OCI-LY1 (cell line): Measurements from ENCODE around the gene RABEP1.

Experiments used
- H2AFZ ChIP-seq: fragments of 200-600 bp; sonication (generic), shearing (Covaris generic); 2 replicates; pipeline ENCODE4 v1.6.0; 2014; ENCODE audit warnings: antibody characterized with exemption, mild to moderate bottlenecking, low read length
- H3F3A ChIP-seq: fragments of 200-600 bp; sonication (generic), shearing (Covaris generic); 2 replicates; pipeline ENCODE4 v1.6.0; 2014; ENCODE audit warnings: mild to moderate bottlenecking, antibody characterized with exemption, low read length, moderate library complexity; ENCODE audit not compliant: insufficient read depth
- H3K27ac ChIP-seq: fragments of 200-600 bp; sonication (generic); 2 replicates; pipeline ENCODE4 v1.5.1; 2014; ENCODE audit warnings: low read length, mixed run types, mild to moderate bottlenecking, low read depth; ENCODE audit not compliant: poor library complexity, severe bottlenecking
- H3K27me3 ChIP-seq: fragments of 200-600 bp; sonication (generic); 2 replicates; pipeline ENCODE4 v1.6.0; 2014; ENCODE audit warnings: antibody characterized with exemption, mild to moderate bottlenecking, low read length, moderate library complexity; ENCODE audit not compliant: insufficient read depth
- H3K36me3 ChIP-seq: fragments of 200-600 bp; sonication (generic); 2 replicates; pipeline ENCODE4 v1.6.1; 2014; ENCODE audit warnings: mild to moderate bottlenecking, antibody characterized with exemption, low read length, moderate library complexity, mixed read lengths; ENCODE audit not compliant: insufficient read depth
- H3K4me1 ChIP-seq: fragments of 200-600 bp; sonication (generic); 2 replicates; pipeline ENCODE4 v1.5.1; 2014; ENCODE audit warnings: mild to moderate bottlenecking, low read length, moderate library complexity; ENCODE audit not compliant: insufficient read depth, severe bottlenecking
- H3K4me2 ChIP-seq: fragments of 200-600 bp; sonication (generic), shearing (Covaris generic); 2 replicates; pipeline ENCODE4 v1.6.1; 2014; ENCODE audit warnings: low read length
- H3K4me3 ChIP-seq: fragments of 200-600 bp; sonication (generic); 2 replicates; pipeline ENCODE4 v1.5.1; 2014; ENCODE audit warnings: low read length, low read depth, mild to moderate bottlenecking, mixed read lengths; ENCODE audit not compliant: poor library complexity, severe bottlenecking
- H3K79me2 ChIP-seq: fragments of 200-600 bp; shearing (Covaris generic); 2 replicates; pipeline ENCODE4 v1.6.1; 2016; ENCODE audit warnings: mixed run types, low read length, mixed read lengths; ENCODE audit not compliant: insufficient read depth
- H3K9ac ChIP-seq: fragments of 200-600 bp; sonication (generic), shearing (Covaris generic); 2 replicates; pipeline ENCODE4 v1.6.1; 2014; ENCODE audit warnings: mild to moderate bottlenecking, low read length, mixed read lengths
- H3K9me2 ChIP-seq: fragments of 200-600 bp; sonication (generic), shearing (Covaris generic); 2 replicates; pipeline ENCODE4 v1.6.1; 2014; ENCODE audit warnings: low read depth, mild to moderate bottlenecking, low read length, mixed read lengths
- H3K9me3 ChIP-seq: fragments of 200-600 bp; shearing (Covaris generic); 2 replicates; pipeline ENCODE4 v1.6.1; 2014; ENCODE audit warnings: low read length, mixed read lengths
- H4K20me1 ChIP-seq: fragments of 200-600 bp; sonication (generic), shearing (Covaris generic); 2 replicates; pipeline ENCODE4 v1.6.0; 2016; ENCODE audit warnings: mild to moderate bottlenecking, low read length; ENCODE audit not compliant: insufficient read depth
- CTCF ChIP-seq: fragments of 200-600 bp; sonication (generic), shearing (Covaris generic); IDR thresholded peaks from 2 replicates; pipeline ENCODE4 v1.5.1; 2017; ENCODE audit warnings: mild to moderate bottlenecking, antibody characterized with exemption, low read length, moderate library complexity, mixed read lengths
- EZH2 ChIP-seq: fragments of 200-600 bp; sonication (generic), shearing (Covaris generic); IDR thresholded peaks from 2 replicates; pipeline ENCODE4 v1.8.0; 2017; ENCODE audit warnings: borderline replicate concordance, mixed run types, mild to moderate bottlenecking, antibody characterized with exemption, low read length, moderate library complexity, mixed read lengths

The RABEP1 gene

GRCh38 chr17:5396612-5397011 is 114.5 kb downstream of the RABEP1 start:
- Histone ChIP-seq H3K4me3 (no peak overlapping the region), H3K9ac (no peak overlapping the region), H3K9me2 (no peaks in the 10 kb centered on the region), H2AFZ (no peak overlapping the region), H3K9me3 (no peaks in the 10 kb centered on the region), H3K27ac (no peak overlapping the region), H3K4me2 (no peak overlapping the region), H3F3A (no peaks in the 10 kb centered on the region), H3K79me2 (no peaks in the 10 kb centered on the region), H3K4me1 (no peaks in the 10 kb centered on the region), H4K20me1 (no peaks in the 10 kb centered on the region), H3K27me3 (no peaks in the 10 kb centered on the region), H3K36me3 (peaks cover 96% of the 10 kb centered on the region)
- no peak for TF ChIP-seq EZH2
- TF ChIP-seq CTCF, result no peak

- no peaks in the 10 kb centered on the region for H3K4me1 ChIP-seq
Observed at GRCh38 chr17:5399767-5400166, 117.7 kb downstream of the RABEP1 start.

GRCh38 chr17:5405400-5405799 is 123.3 kb downstream of the RABEP1 start:
- peaks cover 94% of the 10 kb centered on the region for H3K36me3 ChIP-seq

More at GRCh38 chr17:5399767-5400166, 117.7 kb downstream of the RABEP1 start:
- H3K27ac ChIP-seq, result no peak overlapping the region
- no peak overlapping the region for H3K4me3 ChIP-seq
- H2AFZ ChIP-seq, result no peak overlapping the region
- peaks cover 93% of the 10 kb centered on the region for H3K36me3 ChIP-seq
- TF ChIP-seq EZH2 (no peak), CTCF (no peak)
- H3K9me3 ChIP-seq, result no peaks in the 10 kb centered on the region
- H3K9me2 ChIP-seq, result no peaks in the 10 kb centered on the region
- no peaks in the 10 kb centered on the region for H3K79me2 ChIP-seq
- no peak overlapping the region for H3K4me2 ChIP-seq
- H4K20me1 ChIP-seq, result no peaks in the 10 kb centered on the region
- no peak overlapping the region for H3K9ac ChIP-seq
- no peaks in the 10 kb centered on the region for H3K27me3 ChIP-seq
- H3F3A ChIP-seq, result no peaks in the 10 kb centered on the region

More at GRCh38 chr17:5405400-5405799, 123.3 kb downstream of the RABEP1 start:
- Histone ChIP-seq H3K79me2 (no peaks in the 10 kb centered on the region), H3K4me3 (no peak overlapping the region), H3K4me2 (no peak overlapping the region), H3K27me3 (no peaks in the 10 kb centered on the region), H3F3A (no peaks in the 10 kb centered on the region), H3K4me1 (no peaks in the 10 kb centered on the region), H4K20me1 (no peaks in the 10 kb centered on the region), H3K9ac (no peak overlapping the region), H3K27ac (no peak overlapping the region), H2AFZ (no peak overlapping the region), H3K9me3 (no peaks in the 10 kb centered on the region), H3K9me2 (no peaks in the 10 kb centered on the region)
- TF ChIP-seq CTCF (no peak), EZH2 (no peak)
